PFSK-1 (cell line): ENCODE results near the gene ERCC6.

Experiments used
- FOXP2 ChIP-seq: optimal IDR thresholded peaks from 2 replicates; pipeline ENCODE3; 2011; ENCODE audit warnings: borderline replicate concordance, control low read depth, inconsistent platforms; ENCODE audit not compliant: insufficient read depth; ENCODE audit errors: extremely low read length, extremely low read depth
- POLR2AphosphoS5 ChIP-seq: IDR thresholded peaks from 2 replicates; pipeline ENCODE4 v1.6.1; 2012; ENCODE audit warnings: low read depth, mild to moderate bottlenecking, control low read depth, low read length, moderate library complexity
- SIN3A ChIP-seq: IDR thresholded peaks from 2 replicates; pipeline ENCODE4 v1.6.1; 2012; ENCODE audit warnings: mild to moderate bottlenecking, low read length, moderate library complexity, borderline replicate concordance; ENCODE audit not compliant: insufficient read depth
- TAF1 ChIP-seq: IDR thresholded peaks from 2 replicates; pipeline ENCODE4 v1.6.1; 2012; ENCODE audit warnings: low read length, control low read depth, borderline replicate concordance; ENCODE audit not compliant: insufficient read depth
- TF ChIP-seq, protein P1 (sequence below), 2 experiments: IDR thresholded peaks; 2 replicates each; pipeline versions ENCODE4 v1.6.1 to v1.8.0; 2011 to 2012; ENCODE audit warnings: low read depth in 2 of 2, low read length in 2 of 2, control low read depth in 1 of 2, inconsistent platforms in 1 of 2, mild to moderate bottlenecking in 1 of 2, moderate library complexity in 1 of 2; ENCODE audit not compliant: insufficient read depth in 1 of 2

The ERCC6 gene

DNA sequence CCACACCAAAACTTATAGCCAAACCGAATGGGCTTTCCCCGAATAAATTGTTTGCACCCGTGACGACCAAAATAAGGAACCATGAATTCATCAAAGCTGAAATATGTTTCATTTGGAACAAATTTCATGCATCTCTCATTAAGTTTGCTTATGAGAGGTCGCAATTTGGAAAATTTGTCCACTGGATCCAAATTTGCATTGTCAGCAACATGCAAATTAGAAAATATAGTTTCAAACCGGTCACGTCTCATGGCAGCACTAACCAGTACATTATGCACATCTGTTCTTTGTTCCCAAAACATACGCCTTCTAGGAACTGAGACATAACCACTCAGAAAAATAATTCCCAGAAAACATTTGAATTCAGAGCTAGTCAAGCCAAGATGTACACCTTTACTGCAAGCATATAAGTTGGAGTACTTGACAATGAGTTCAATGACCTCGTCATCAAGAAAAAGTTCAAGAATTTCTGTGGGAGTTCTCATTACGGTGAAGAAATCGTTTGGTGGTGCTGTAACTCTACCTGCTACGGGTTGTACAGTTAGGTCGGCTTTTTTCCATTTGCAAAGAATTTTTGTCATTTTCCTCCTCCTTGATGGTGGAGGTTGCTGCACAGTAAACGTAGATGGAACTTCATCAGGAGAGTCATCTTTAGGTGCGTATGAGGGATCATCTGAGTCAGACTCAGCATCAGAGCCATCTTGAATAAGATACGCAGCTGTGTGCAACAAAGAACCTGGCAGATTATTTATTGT lies 22.5 kb downstream of the ERCC6 start:
- TF ChIP-seq TAF1, result no peak
- TF ChIP-seq, protein P1, sequence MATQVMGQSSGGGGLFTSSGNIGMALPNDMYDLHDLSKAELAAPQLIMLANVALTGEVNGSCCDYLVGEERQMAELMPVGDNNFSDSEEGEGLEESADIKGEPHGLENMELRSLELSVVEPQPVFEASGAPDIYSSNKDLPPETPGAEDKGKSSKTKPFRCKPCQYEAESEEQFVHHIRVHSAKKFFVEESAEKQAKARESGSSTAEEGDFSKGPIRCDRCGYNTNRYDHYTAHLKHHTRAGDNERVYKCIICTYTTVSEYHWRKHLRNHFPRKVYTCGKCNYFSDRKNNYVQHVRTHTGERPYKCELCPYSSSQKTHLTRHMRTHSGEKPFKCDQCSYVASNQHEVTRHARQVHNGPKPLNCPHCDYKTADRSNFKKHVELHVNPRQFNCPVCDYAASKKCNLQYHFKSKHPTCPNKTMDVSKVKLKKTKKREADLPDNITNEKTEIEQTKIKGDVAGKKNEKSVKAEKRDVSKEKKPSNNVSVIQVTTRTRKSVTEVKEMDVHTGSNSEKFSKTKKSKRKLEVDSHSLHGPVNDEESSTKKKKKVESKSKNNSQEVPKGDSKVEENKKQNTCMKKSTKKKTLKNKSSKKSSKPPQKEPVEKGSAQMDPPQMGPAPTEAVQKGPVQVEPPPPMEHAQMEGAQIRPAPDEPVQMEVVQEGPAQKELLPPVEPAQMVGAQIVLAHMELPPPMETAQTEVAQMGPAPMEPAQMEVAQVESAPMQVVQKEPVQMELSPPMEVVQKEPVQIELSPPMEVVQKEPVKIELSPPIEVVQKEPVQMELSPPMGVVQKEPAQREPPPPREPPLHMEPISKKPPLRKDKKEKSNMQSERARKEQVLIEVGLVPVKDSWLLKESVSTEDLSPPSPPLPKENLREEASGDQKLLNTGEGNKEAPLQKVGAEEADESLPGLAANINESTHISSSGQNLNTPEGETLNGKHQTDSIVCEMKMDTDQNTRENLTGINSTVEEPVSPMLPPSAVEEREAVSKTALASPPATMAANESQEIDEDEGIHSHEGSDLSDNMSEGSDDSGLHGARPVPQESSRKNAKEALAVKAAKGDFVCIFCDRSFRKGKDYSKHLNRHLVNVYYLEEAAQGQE (IDR thresholded peaks at IDR 0.05; ENCODE audit: insufficient read depth in 1 of 2, low read depth in 2 of 2, low read length in 2 of 2), result no peak
- TF ChIP-seq SIN3A, result no peak
- TF ChIP-seq POLR2AphosphoS5, result no peak
- TF ChIP-seq FOXP2, result no peak

DNA sequence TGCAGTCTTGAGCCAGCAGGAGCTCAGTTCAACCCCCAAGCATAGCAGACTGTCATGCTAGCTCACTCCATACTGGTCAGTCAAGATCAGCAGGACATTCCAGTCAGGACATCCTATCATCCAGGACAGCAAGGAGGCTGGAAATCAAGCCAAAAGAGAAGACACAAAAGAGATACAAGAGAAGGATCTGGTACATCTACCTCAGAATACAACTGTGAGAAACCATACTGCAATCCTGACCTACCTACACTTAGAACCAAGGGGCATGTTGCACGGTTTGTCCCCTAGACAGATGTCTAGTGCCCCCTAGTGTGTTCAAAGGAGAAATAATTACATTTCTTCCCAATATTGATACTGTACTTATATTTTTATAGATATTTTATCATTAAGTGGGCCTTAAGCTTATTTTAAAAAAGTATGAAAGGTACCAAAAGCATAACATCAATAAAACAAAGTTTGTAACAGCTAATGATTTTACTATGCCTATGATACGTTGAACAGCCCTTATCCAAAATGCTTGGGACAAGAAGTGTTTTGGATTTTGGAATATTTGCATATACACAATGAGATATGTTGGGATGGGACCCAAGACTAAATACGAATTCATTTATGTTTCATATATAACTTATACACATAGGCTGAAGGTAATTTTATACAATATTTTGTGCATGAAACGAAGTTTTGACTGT lies 26.7 kb downstream of the ERCC6 start:
- no peak for TF ChIP-seq POLR2AphosphoS5

DNA sequence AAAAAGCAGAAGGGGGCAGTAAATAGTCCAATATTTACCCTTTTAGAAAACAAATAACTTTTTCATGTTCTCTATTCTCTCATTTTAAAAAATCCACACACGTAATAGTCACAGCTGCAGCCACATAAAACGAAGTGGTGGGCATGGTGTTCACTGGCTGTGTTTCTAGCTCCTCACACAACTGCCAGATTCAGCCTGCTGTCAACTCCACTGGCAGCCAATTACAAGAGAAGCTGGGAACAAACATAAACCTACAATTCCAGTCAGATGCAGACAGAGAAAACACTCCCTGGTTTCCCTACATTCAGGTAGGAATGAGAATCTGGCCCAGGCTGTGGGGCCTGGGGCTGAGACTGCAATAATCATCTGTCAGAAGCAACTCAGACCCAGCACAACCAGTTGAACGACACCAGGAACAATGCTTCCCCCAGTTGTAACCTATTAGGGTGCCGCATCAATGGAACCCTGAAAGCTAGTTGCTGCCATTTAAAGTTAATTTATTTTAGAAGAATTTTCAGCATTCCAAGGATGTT lies 29.1 kb downstream of the ERCC6 start:
- TF ChIP-seq, protein P1 (IDR thresholded peaks at IDR 0.05; ENCODE audit: insufficient read depth in 1 of 2, low read depth in 2 of 2, low read length in 2 of 2), result no peak
- TF ChIP-seq POLR2AphosphoS5 (no peak), FOXP2 (no peak)

DNA sequence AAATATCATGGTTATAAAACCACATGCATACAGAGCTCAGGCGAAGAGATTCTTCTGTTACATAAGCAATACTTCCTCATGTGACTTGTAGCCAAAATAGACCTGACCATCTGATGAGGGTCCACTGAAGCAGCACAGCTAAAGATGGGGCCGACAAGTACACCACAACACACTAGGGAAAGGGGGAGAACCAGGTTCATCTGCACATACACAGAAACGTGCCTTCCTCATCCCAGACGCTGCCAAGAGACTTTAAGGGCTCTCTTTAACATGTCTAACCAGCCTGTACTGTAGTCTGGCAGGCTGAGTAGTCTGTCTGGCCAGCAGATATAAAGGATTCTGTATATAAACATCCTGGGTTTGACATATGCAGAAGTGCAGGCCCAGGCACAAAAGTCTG lies 30.3 kb downstream of the ERCC6 start:
- TF ChIP-seq SIN3A, result no peak

DNA sequence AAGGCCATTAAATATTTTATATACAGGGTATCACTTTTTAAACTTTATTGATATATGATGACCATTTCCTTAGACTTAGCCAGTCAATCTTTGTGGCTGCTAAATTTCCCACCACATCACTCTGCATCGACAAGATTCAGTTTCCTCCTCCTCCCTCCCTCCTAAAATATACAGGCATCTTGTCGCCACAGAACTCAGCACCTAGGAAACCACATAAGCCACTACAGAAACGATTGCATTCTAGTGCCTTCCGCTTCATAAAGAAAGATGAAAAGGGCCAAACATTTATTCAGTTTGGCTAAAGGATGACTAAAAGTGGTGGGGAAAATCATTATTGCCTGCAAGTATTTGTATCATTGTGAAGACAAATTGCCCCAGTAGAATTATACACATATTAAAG lies 30.7 kb downstream of the ERCC6 start:
- TF ChIP-seq TAF1, result no peak
- TF ChIP-seq POLR2AphosphoS5, result no peak
- no peak for TF ChIP-seq FOXP2
- TF ChIP-seq, protein P1 (IDR thresholded peaks at IDR 0.05; ENCODE audit: insufficient read depth in 1 of 2, low read depth in 2 of 2, low read length in 2 of 2), result no peak

DNA sequence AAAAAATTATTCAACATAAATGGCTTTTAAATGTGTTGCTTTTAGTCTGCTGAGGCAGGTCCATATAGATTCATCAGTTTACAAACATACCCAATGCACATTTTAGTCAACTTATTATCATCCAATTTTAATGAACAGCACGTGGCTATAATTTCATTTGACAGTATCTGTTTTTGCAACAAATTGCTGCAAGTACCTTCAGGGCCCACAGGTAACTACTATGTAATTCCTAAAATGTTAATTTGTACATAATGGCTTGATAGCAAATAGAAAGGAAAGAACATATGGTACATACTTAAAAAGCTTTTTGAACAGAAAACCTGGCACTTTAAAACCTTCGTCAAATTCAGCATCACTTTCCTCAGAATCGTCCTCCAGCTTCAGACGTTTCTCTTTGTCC lies 33.3 kb downstream of the ERCC6 start:
- TF ChIP-seq POLR2AphosphoS5, result no peak
- no peak for TF ChIP-seq FOXP2
- TF ChIP-seq TAF1, result no peak
- TF ChIP-seq, protein P1 (IDR thresholded peaks at IDR 0.05; ENCODE audit: insufficient read depth in 1 of 2, low read depth in 2 of 2, low read length in 2 of 2), result no peak
- no peak for TF ChIP-seq SIN3A
